SK-N-SH (cell line): ENCODE results near the gene PARD3.

ENCODE experiments used
- CTCF ChIP-seq: fragments of 200-600 bp; sonication (generic); IDR thresholded peaks from 2 replicates; pipeline ENCODE4 v1.6.1; 2017; ENCODE audit warnings: antibody characterized with exemption, mild to moderate bottlenecking, moderate library complexity
- FOXM1 ChIP-seq: IDR thresholded peaks from 2 replicates; pipeline ENCODE4 v1.4.0; 2012; ENCODE audit warnings: low read depth, mild to moderate bottlenecking
- POLR2AphosphoS5 ChIP-seq: IDR thresholded peaks from 2 replicates; pipeline ENCODE4 v1.6.1; 2012; ENCODE audit warnings: low read depth, low read length
- RCOR1 ChIP-seq: fragments of 150-350 bp; IDR thresholded peaks from 2 replicates; pipeline ENCODE4 v1.6.1; 2017; ENCODE audit warnings: antibody characterized with exemption, low read length
- TCF12 ChIP-seq: IDR thresholded peaks from 2 replicates; pipeline ENCODE4 v1.4.0; 2012
- TEAD4 ChIP-seq: IDR thresholded peaks from 2 replicates; pipeline ENCODE4 v1.4.0; 2012; ENCODE audit warnings: mild to moderate bottlenecking, borderline replicate concordance; ENCODE audit not compliant: insufficient read depth
- TF ChIP-seq, protein P1 (sequence below): IDR thresholded peaks from 2 replicates; pipeline ENCODE4 v1.4.0; 2012; ENCODE audit warnings: low read depth, borderline replicate concordance

DNA sequence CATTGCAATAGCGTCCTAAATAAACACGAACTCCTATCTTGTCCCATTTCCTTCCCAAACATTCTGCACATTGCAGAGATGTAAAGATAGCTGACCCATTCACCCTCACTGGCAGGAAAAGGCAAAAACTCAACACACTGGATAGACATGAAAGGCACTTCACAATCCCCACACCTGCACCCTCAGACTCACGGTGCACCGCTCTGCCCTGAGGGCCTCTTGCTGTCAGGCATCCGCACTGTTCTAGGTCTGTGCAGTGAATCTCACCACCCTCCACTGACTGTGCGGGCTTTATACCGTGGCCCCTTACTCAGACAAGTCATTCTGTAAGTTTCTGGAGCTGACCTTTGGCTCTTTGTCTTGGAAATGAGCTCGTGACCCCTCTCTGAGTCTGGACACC lies 42.9 kb upstream of the PARD3 start:
- TF ChIP-seq CTCF = no peak
- no peak for TF ChIP-seq RCOR1
- TF ChIP-seq, protein P1, sequence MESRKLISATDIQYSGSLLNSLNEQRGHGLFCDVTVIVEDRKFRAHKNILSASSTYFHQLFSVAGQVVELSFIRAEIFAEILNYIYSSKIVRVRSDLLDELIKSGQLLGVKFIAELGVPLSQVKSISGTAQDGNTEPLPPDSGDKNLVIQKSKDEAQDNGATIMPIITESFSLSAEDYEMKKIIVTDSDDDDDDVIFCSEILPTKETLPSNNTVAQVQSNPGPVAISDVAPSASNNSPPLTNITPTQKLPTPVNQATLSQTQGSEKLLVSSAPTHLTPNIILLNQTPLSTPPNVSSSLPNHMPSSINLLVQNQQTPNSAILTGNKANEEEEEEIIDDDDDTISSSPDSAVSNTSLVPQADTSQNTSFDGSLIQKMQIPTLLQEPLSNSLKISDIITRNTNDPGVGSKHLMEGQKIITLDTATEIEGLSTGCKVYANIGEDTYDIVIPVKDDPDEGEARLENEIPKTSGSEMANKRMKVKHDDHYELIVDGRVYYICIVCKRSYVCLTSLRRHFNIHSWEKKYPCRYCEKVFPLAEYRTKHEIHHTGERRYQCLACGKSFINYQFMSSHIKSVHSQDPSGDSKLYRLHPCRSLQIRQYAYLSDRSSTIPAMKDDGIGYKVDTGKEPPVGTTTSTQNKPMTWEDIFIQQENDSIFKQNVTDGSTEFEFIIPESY = no peak
- no peak for TF ChIP-seq POLR2AphosphoS5
- TF ChIP-seq TEAD4 = no peak
- TF ChIP-seq TCF12 = no peak
- no peak for TF ChIP-seq FOXM1
